Thyroid gland (tissue), 4 donors: Measurements from ENCODE around the gene FBXW5. TPM values are rescaled to one million over a fixed set of nuclear protein-coding genes. Genes with fewer than 3 reads are reported as not detected.

Source experiments
- DNase-seq, 2 donors: peaks; one replicate each; pipeline ENCODE4 v3.0.0-alpha.2; 2019
- H3K27ac ChIP-seq, 3 donors: fragments of 200-600 bp; sonication (generic); 1 replicate in 2 of 3; 2 replicates in 1 of 3; pipeline ENCODE4 v1.5.1; 2016 to 2019; ENCODE audit warnings: mild to moderate bottlenecking in 1 of 3, moderate library complexity in 1 of 3
- H3K27me3 ChIP-seq: fragments of 200-600 bp; sonication (generic); one replicate; pipeline ENCODE4 v1.5.1; 2019
- H3K36me3 ChIP-seq, 2 donors: fragments of 200-600 bp; sonication (generic); one replicate each; pipeline ENCODE4 v1.5.1; 2016 to 2019
- H3K4me1 ChIP-seq, 2 donors: fragments of 200-600 bp; sonication (generic); one replicate each; pipeline ENCODE4 v1.5.1; 2017 to 2019
- H3K4me3 ChIP-seq, 3 donors: fragments of 200-600 bp; sonication (generic); replicated peaks in 1 of 3; 1 replicate in 2 of 3; 2 replicates in 1 of 3; pipeline ENCODE4 v1.5.1; 2016; ENCODE audit warnings: mild to moderate bottlenecking in 1 of 3
- H3K9me3 ChIP-seq: fragments of 200-600 bp; sonication (generic); one replicate; pipeline ENCODE4 v1.5.1; 2017
- POLR2A ChIP-seq, 2 donors: fragments of 450-650 bp; IDR thresholded peaks; one replicate each; pipeline ENCODE4 v1.6.1; 2017; ENCODE audit warnings: antibody characterized with exemption in 2 of 2, mild to moderate bottlenecking in 2 of 2, moderate library complexity in 1 of 2
- WGBS, 2 donors: methylation state at CpG; one replicate each; pipeline ENCODE4 v1.1.5; 2017; 5-methylcytosine and 5-hydroxymethylcytosine counted together
- intact Hi-C: fragments of 100-400 bp; cut with DNase I; formaldehyde crosslinking; loops from one replicate; pipeline ENCODE4 v1.15.1; 2023
- total RNA-seq, 4 donors: library from RNA; depleted of rRNA; stranded (reverse); fragments of >200 nt; gene quantifications; one replicate each; pipeline ENCODE4 v1.2.3, GENCODE V29; 2016
- TF ChIP-seq, protein P1 (sequence below), 6 experiments: fragments of 200-600 bp in 3 of 6; fragments of 450-650 bp in 3 of 6; sonication (generic) in 3 of 6; IDR thresholded peaks; one replicate each; pipeline ENCODE4 v1.5.1; 2016 to 2019; ENCODE audit warnings: antibody characterized with exemption in 6 of 6, mild to moderate bottlenecking in 2 of 6, inconsistent platforms in 1 of 6, moderate library complexity in 1 of 6

Gene FBXW5
- total RNA-seq, 4 donors from 2014 or later, result 138 to 282 (median 203) TPM

DNA sequence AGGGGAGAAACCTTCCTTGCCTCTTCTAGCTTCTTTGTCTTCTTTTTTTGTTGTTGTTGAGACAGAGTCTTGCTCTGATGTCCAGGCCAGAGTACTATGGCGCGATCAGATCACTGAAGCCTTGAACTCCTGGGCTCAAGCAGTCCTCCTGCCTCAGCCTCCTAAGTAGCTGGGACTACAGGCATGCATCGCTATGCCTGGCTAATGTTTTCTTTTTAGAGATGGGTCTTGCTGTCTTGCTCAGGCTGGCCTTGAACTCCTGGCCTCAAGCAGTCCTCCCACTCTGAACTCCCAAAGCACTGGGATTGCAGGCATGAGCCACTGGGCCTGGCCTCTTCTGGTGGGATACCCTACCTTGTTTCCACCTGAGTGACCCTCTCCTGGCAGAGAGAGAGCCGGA lies 44.3 kb upstream of the FBXW5 start:
- Histone ChIP-seq H3K4me1 (peaks cover 13 to 29% of the 10 kb centered on the region in 2 donors), H3K27me3 (no peaks in the 10 kb centered on the region), H3K9me3 (no peaks in the 10 kb centered on the region), H3K27ac (no peak overlapping the region), H3K4me3 (no peak overlapping the region), H3K36me3 (no peaks in the 10 kb centered on the region)
- 100% methylated on average over 4 of the region's 4 CpGs for WGBS, 2 donors
- intact Hi-C loops, result no loop called here
- DNase-seq, result no peak
- TF ChIP-seq, protein P1, sequence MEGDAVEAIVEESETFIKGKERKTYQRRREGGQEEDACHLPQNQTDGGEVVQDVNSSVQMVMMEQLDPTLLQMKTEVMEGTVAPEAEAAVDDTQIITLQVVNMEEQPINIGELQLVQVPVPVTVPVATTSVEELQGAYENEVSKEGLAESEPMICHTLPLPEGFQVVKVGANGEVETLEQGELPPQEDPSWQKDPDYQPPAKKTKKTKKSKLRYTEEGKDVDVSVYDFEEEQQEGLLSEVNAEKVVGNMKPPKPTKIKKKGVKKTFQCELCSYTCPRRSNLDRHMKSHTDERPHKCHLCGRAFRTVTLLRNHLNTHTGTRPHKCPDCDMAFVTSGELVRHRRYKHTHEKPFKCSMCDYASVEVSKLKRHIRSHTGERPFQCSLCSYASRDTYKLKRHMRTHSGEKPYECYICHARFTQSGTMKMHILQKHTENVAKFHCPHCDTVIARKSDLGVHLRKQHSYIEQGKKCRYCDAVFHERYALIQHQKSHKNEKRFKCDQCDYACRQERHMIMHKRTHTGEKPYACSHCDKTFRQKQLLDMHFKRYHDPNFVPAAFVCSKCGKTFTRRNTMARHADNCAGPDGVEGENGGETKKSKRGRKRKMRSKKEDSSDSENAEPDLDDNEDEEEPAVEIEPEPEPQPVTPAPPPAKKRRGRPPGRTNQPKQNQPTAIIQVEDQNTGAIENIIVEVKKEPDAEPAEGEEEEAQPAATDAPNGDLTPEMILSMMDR (IDR thresholded peaks at IDR 0.05), result no peak
- TF ChIP-seq POLR2A (IDR thresholded peaks at IDR 0.05), result no peak

DNA sequence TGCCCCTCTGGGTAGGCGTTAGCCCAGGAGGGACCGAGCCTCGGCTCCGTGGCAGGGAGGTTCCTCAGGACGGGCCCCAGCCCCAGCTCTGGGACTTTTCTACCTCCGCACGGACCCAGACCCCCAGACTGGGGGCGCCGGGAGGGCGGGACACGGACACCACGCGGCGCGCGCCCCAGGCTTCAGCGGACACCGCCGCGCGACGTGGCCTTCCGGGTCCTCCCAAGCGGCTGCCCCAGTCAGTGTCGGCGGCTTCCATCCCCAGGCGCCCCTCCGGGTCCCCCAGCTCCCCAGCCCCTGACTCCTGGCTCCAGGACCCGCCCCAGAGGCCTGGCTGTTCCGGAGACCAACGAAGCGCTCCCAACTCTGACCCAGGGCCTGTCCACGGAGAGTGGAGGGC lies 41.3 kb upstream of the FBXW5 start:
- H3K4me1 ChIP-seq, result peaks cover 0 to 7% of the 10 kb centered on the region in 2 donors
- no peak overlapping the region for H3K4me3 ChIP-seq
- no peaks in the 10 kb centered on the region for H3K36me3 ChIP-seq
- H3K27me3 ChIP-seq, result no peaks in the 10 kb centered on the region
- no peak overlapping the region for H3K27ac ChIP-seq
- WGBS, 2 donors, result 43 to 47% methylated on average over 18 to 22 of the region's 33 CpGs
- intact Hi-C loops, result no loop called here
- TF ChIP-seq, protein P1 (IDR thresholded peaks at IDR 0.05), result no peak
- TF ChIP-seq POLR2A (IDR thresholded peaks at IDR 0.05), result no peak
- H3K9me3 ChIP-seq, result no peaks in the 10 kb centered on the region
- no peak for DNase-seq

DNA sequence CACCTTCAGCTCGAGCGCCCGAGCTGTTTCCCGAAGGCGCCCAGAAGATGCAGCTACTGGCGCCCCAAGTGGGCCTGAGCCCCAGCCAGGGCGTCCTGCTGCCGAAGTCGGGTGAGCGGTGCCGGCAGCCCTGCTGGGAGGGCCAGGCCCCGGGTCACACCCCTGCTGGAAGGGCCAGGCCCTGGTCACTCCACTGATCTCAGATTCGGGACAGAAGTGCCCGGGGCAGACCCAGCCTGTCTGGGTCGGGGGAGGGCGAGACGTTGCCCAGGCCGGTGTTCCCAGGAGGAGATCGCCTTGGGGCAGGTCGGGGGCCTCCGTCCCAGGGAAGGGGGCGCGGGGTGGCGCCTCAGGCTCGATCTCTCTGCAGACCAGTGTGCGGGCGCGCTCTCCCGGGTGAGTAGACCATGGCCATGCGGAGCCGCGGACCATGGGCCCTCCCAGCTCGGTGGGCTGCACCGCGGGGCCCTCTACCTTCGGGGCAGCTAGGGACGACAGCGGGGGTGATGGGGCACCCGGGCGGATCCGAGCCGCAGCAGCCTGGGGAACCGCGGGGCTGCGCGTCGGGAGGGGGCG lies 40.6 kb upstream of the FBXW5 start:
- WGBS, 2 donors, result 33 to 50% methylated on average over 1 to 13 of the region's 48 CpGs
- no peak overlapping the region for H3K4me3 ChIP-seq
- intact Hi-C loops, result no loop called here
- no peaks in the 10 kb centered on the region for H3K9me3 ChIP-seq
- peaks cover 0 to 7% of the 10 kb centered on the region in 2 donors for H3K4me1 ChIP-seq
- DNase-seq, result no peak
- H3K36me3 ChIP-seq, result no peaks in the 10 kb centered on the region
- TF ChIP-seq, protein P1 (IDR thresholded peaks at IDR 0.05), result no peak
- no peak for TF ChIP-seq POLR2A (IDR thresholded peaks at IDR 0.05)
- no peaks in the 10 kb centered on the region for H3K27me3 ChIP-seq
- H3K27ac ChIP-seq, result no peak overlapping the region

DNA sequence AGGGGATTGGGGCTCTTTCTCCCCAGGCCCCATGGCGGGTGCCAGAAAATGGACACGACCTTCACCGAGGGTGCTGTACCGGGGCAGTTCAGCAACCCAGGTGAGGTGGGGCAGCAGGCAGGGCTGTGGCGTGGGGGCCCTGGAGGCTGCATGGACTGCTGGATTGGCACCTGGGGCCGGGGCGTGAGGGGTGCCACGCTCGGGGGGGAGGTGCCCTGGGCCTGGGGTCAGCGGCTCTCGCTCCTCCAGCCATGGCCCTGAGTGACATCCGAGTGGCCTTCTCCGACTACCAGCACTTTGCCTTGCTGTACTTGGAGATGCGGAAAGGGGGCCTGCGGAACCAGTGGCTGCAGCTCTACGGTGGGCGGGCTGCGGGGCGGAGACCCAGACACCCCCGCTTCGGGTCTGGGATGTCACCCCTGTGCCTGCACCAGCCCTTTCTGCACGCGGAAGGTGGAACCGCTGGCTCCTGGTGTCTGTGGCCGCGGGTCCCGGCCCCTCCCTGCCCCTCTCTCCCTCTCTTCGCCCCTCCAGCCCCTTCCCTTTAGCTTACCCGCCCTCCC lies 40.0 kb upstream of the FBXW5 start:
- no peak for TF ChIP-seq POLR2A (IDR thresholded peaks at IDR 0.05)
- TF ChIP-seq, protein P1 (IDR thresholded peaks at IDR 0.05), result no peak
- H3K27me3 ChIP-seq, result no peaks in the 10 kb centered on the region
- H3K4me1 ChIP-seq, result peaks cover 0 to 7% of the 10 kb centered on the region in 2 donors
- H3K4me3 ChIP-seq, result no peak overlapping the region
- no peaks in the 10 kb centered on the region for H3K9me3 ChIP-seq
- DNase-seq, result no peak
- 54 to 64% methylated on average over 10 to 22 of the region's 29 CpGs for WGBS, 2 donors
- H3K27ac ChIP-seq, result no peak overlapping the region
- intact Hi-C loops, result no loop called here
- H3K36me3 ChIP-seq, result no peaks in the 10 kb centered on the region

DNA sequence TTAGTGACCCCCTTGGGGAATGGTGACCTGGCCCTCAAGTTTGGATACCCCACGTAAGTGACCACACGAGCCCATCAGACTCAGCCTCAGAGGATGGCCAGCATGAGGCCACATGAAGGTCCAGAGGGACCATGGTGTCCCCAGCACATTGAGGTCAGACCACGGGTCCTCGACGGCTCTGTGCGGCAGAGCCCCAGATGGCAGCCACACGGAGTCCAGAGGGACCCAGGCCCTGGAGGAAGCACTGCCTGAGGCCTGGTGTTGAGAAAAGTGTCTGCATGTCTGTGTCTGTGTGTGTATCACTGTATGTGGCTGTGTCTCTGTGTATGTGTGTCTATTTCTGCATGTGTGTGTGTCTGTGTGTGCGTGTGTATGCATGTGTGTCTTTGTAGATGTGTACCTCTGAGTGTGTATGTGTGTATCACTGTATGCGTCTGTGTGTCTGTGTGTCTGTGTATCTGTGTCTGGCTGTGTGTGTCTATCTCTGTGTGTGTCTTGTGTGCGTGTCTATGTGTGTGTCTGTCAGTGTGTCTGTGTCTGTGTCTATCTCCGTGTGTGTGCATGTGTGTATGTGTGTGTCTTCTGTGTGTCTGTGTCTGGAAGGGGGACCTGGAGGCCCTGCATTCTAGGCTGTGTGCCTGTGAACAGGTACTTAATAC lies 39.2 kb upstream of the FBXW5 start:
- Histone ChIP-seq H3K27me3 (no peaks in the 10 kb centered on the region), H3K36me3 (no peaks in the 10 kb centered on the region), H3K4me1 (peaks cover 0 to 7% of the 10 kb centered on the region in 2 donors), H3K27ac (no peak overlapping the region), H3K9me3 (no peaks in the 10 kb centered on the region), H3K4me3 (no peak overlapping the region)
- no peak for DNase-seq
- no peak for TF ChIP-seq POLR2A (IDR thresholded peaks at IDR 0.05)
- TF ChIP-seq, protein P1 (IDR thresholded peaks at IDR 0.05), result no peak
- WGBS, 2 donors, result 78 to 85% methylated on average over 6 to 10 of the region's 11 CpGs
- intact Hi-C loops, result no loop called here
